GM18858 (cell line): Measurements from ENCODE around the gene LMNTD2.
A peak's percentile ranks its signal among the peaks of the same experiment; 100 is the strongest.
"Not testable (repeated sequence)": the region's sequence is repeated elsewhere in the genome, so short reads cannot be mapped to it uniquely, and the experiment has no call there.

ENCODE experiments used
- ATAC-seq: cut with Tn5 transposase; IDR thresholded peaks from one replicate; pipeline ENCODE4 v1.9.1; 2021; ENCODE audit not compliant: unreplicated experiment

Gene LMNTD2

GRCh38 chr11:587978-588380 lies 27.4 kb upstream of the LMNTD2 start:
- no peak for ATAC-seq

- ATAC-seq: no peak
Observed at GRCh38 chr11:587546-587945, 27.0 kb upstream of the LMNTD2 start.

- ATAC-seq: no peak
Observed at GRCh38 chr11:586376-587316, 26.1 kb upstream of the LMNTD2 start.

- ATAC-seq: no peak
Observed at GRCh38 chr11:584287-584686, 23.7 kb upstream of the LMNTD2 start.

GRCh38 chr11:581752-582151 lies 21.2 kb upstream of the LMNTD2 start:
- ATAC-seq: no peak

DNA sequence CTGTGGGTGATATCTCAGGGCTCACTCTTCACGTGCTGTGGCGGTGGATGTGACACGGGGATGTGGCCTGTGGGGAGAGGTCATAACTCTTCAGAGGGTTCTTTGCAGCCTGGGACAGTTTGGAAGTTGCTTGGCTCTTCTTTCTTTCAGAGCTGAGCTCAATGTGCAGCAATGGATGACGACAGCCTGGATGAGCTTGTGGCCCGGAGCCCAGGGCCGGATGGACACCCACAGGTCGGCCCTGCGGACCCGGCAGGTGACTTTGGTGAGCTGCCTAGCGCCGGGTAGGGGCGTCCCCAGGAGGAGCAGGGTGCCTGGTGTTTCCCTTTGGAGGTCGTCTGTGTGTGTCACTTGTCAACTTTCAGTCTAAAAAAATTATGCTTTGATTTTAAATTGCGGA lies 20.8 kb upstream of the LMNTD2 start:
- ATAC-seq: no peak

GRCh38 chr11:579830-580601 lies 19.5 kb upstream of the LMNTD2 start:
- no peak for ATAC-seq

DNA sequence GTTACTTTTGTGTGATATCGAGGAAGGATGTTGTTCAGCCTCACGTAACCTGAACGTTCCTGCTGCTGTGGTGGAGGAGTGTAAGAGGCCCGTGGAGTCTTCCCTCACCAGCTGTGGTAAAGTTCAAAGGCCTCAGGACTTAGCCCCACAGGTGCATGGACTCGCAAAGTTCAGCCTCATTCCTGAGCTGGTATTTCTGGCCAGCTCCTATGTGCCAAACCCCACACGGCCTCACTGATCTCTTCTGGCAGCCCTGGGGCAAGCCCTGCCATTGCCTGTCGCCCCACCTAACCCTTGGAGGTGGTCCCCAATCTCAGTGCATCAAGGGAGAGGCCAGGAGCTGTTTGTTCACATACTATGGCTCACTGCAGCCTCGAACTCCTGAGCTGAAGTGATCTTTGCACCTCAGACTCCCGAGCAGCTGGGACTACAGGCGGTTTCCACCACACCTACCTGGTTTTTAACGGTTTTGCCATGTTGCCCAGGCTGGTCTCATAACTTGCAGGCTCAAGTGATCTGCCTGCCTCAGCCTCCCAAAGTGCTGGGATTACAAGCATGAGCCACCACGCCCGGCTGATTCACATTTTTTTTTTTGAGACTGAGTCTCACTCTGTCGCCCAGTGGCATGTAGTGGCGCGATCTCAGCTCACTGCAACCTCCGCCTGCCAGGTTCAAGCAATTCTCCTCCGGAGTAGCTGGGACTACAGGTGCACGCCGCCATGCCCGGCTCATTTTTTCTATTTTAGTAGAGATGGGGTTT lies 17.9 kb upstream of the LMNTD2 start:
- no peak for ATAC-seq

- ATAC-seq: no peak
Observed at GRCh38 chr11:577611-577894, 17.0 kb upstream of the LMNTD2 start.

- ATAC-seq: no peak
Observed at GRCh38 chr11:576811-577610, 16.5 kb upstream of the LMNTD2 start.

- ATAC-seq: peak; percentile 77
Observed at GRCh38 chr11:575996-576768, 15.6 kb upstream of the LMNTD2 start, which contains the start of gene PHRF1. PHRF1 (plus strand) TSS chr11:576470; CDS start chr11:581513, 5,043 bp downstream.

GRCh38 chr11:575313-575995 lies 14.9 kb upstream of the LMNTD2 start:
- ATAC-seq: peak; percentile 23

DNA sequence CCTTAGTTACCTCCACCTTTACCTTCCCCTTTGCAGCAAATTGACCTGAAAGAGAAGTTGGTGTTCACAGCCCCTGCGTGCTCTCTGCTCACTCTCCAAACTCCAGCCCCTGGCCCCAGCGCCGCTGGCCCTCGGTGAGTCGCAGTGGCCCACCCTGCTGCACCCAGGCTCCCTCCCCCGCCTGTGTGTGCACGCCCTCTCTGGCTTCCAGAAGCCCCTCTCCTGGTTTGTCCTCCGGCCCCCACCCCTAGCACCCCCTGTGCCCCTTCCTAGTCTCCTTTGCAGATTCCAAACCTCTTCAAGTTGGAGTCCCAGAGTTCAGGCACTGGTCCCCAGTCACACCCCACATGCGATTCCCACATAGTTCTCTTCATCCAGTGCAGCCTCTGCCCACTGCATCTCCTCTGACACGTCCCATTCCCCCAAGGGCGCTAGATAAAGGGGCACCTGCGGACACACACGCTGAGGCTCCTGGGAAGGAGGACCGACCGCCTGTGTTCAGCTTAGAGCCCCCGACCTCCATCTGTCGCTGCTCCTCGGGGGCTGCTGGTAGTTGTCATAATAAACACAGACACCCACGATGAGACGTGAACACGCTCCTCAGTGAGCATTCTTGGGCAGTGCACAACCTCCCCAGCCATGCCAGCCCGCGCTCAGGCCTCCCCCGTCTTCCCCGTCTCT lies 14.2 kb upstream of the LMNTD2 start:
- ATAC-seq: no peak

DNA sequence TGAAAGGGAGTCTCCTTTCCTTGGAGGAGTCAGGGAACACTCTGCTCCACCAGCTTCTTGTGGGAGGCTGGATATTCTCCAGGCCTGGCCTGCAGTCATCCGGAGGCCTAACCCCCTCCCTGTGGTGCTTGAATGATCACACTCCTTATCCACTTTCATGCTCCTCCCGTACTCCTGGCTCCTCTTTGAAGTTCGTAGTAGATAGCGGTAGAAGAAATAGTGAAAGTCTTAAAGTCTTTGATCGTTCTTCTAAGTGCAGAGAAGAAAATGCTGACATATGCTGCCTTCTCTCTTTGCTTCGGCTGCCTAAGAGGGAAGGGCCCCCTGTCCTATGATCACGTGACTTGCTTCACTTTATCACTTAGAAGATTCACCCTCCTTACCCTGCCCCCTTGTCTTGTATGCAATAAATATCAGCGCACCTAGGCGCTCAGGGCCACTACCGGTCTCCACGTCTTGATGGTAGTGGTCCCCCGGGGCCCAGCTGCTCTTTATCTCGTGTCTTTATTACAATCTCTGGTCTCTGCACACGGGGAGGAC lies 13.6 kb upstream of the LMNTD2 start:
- ATAC-seq: not testable (repeated sequence)

DNA sequence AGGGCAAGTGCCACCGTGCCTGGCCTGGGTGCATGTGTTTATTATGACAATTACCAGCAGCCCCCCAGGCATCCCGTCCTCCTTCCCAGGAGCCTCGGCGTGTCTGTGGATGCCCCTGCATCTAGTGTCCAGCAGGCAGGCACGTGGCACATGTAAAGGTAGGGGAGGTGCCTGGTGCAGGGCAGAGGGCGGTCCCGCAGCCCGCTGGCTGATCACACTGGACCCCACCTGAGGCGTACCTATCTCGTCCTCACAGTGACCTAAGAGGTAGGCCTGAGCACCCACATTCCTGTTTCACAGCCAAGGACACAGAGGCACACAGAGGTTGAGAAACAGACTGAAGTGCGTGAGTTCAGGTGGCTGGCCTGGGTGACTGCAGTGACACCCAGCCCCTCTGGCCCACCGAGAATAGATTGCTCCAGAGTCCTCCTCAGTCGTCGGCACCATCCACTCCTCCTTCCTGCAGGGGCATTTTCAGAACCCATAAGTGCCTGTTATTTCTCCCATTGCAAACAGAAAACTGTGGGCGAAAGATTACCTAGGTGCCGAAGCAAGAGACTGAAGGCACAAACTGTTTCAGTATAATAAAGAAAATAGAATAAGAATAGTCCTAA lies 12.7 kb upstream of the LMNTD2 start:
- ATAC-seq: no peak

DNA sequence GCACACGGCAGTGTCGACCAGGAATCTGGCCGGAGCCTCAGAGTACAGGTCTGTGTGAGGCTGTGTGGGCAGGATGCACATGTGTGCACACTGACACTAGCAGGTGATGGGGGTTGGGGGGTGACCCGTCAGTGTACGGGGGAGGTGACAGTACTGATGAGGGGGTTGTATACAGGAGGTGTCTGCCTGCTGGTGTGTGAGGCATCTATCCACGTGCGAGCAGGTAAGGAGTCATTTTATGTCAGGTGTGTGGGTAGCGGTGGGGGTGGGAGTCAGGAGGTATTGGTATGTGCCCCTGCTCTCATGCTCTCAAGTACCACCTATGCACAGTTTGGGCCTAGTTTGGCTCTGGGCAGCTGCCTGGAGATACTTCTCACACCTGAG lies 11.3 kb upstream of the LMNTD2 start:
- no peak for ATAC-seq

DNA sequence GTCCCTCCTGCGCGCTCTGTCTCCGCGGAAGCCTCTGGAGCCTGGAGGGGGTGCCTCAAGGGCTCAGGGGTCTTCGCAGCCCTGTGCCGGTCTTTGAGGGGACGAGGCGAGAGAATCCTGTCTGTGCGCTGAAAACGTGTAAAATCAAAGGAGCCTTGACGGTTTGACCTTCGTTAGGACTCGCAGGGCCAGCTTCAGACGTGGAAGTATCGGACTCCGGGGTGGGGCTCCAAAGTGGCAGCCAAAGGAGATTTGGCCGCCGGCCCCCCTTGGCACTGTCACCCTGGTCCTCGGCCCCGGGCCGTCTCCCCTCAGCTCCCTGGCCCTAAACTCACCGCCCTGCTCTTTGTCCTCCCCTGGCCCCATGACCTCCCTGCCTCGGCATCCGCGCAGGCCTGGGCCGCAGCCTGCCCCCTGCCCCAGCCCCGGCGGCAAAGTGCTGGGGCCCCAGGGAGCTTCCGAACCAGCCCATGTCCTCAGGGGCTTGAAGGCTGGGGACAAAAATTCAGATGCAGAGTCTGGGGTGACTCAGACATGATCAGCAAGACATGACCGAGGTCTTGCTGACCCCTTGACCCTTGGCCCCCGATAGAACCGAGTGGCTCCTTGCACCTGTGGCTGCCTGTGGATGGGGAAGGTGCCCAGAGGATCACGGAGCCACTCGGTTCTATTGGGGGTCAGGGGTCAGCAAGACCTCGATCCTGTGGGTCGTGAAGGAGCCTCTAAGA lies 8.8 kb upstream of the LMNTD2 start:
- no peak for ATAC-seq
